Mucosa of descending colon (tissue), 3 donors: ENCODE results near the gene RALA. TPM values are rescaled to one million over a fixed set of nuclear protein-coding genes. Genes with fewer than 3 reads are reported as not detected.
A peak's percentile ranks its signal among the peaks of the same experiment; 100 is the strongest.

Source experiments
- ATAC-seq: fragments of 200-7000 bp; cut with Tn5 transposase; one replicate; pipeline ENCODE4 v1.9.1; 2020; ENCODE audit warnings: mild to moderate bottlenecking, moderate library complexity
- DNase-seq, 3 donors: peaks; one replicate each; pipeline ENCODE4 v3.0.0-alpha.2; 2020
- H3K36me3 ChIP-seq: fragments of 200-600 bp; one replicate; pipeline ENCODE4 v1.8.0; 2021; ENCODE audit warnings: low read depth, mild to moderate bottlenecking
- H3K4me1 ChIP-seq: fragments of 200-600 bp; one replicate; pipeline ENCODE4 v1.8.0; 2021; ENCODE audit warnings: low read depth, mild to moderate bottlenecking
- H3K4me3 ChIP-seq: fragments of 200-600 bp; one replicate; pipeline ENCODE4 v1.8.0; 2021; ENCODE audit warnings: mild to moderate bottlenecking
- H3K9me3 ChIP-seq: fragments of 200-600 bp; one replicate; pipeline ENCODE4 v1.8.0; 2021; ENCODE audit warnings: mild to moderate bottlenecking
- CTCF ChIP-seq: fragments of 200-600 bp; IDR thresholded peaks from one replicate; pipeline ENCODE4 v1.8.0; 2022; ENCODE audit warnings: antibody characterized with exemption, mild to moderate bottlenecking
- intact Hi-C, 2 donors: fragments of 100-400 bp; cut with DNase I in 1 of 2; cut with micrococcal nuclease in 1 of 2; formaldehyde crosslinking; loops; one replicate each; pipeline versions ENCODE4 v1.11.0 to v1.11.1; 2022; cut with DNase I, micrococcal nuclease
- total RNA-seq, 3 donors: library from RNA; stranded (reverse); fragmentation: NEBNext Ultra II Directional in 2 of 3; extraction: Animal tissue kit (Norgen Biotek cat#: 25700) in 2 of 3; gene quantifications; one replicate each; pipeline versions ENCODE4 v1.2.1 to v1.2.4, GENCODE V29; 2021 to 2023
- donor health status: DM: no; HTN: no; CAD: no; lungs with moderate emphysema.
- donor health status: DM: no; HTN: no; CAD: no.
- donor health status: DM: no; HTN: yes; CAD: no.

Gene RALA
- total RNA-seq, 3 donors from 2014 or later, result 35.6 to 52.5 (median 50.3) TPM

GRCh38 chr7:39721919-39722597 lies 98.7 kb downstream of the RALA start:
- no peak overlapping the region for H3K4me3 ChIP-seq
- no peak for DNase-seq
- H3K4me1 ChIP-seq, result peaks cover 7% of the 10 kb centered on the region
- no peaks in the 10 kb centered on the region for H3K36me3 ChIP-seq
- no peak for ATAC-seq
- intact Hi-C loops, result no loop called here
- TF ChIP-seq CTCF, result no peak
- H3K9me3 ChIP-seq, result no peaks in the 10 kb centered on the region

GRCh38 chr7:39727231-39728012 lies 104.0 kb downstream of the RALA start:
- Histone ChIP-seq H3K4me1 (no peaks in the 10 kb centered on the region), H3K4me3 (no peak overlapping the region), H3K36me3 (no peaks in the 10 kb centered on the region), H3K9me3 (no peaks in the 10 kb centered on the region)
- DNase-seq (no peak), ATAC-seq (no peak)
- intact Hi-C loops, result no loop called here
- no peak for TF ChIP-seq CTCF

DNA sequence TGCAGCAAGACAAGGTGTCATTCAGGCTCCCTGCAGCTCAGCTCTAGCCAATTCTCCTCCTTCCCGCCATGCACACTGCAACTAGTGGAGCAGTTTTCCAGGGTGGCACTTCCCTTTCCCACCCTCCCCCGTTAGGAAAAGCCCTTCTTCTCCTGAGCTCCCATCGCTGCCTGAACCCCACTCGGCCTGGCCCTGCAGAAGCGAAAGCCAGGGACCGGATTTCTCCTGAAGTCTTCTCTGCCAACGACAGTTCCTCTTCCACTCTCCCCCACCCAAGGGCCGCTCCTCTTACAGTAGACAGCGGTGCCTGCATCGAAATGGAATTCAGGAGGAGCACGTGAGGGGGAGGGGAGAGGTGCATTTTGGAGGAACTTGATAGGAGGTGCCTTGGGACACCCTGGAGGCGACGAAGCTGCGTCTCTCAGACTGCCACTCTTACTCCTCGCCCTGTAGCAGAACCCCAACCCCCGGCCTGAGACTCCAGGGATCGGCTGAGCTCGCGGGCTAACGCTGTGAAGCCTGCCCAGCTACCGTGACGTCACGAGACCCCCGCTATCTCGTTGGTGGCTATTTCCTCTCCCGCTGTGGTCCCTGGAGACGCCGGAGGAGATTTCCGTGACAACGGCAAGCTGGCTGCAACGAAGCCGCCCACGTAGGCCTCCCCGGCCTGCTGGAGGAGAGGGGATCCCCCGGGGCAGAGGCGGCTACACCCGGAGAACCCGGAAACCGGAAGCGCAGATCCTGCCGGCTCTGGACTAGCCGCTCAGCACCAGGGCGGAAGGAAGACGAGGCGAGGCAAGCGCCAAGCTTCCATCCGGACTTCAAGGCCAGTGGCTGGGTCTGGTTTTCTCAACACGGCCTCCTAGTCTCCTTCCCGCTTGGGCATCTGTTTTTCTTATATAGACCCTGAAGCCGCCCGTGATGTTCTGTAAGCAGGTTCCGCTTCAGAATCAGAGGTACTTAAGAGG lies 109.7 kb downstream of the RALA start:
- H3K36me3 ChIP-seq, result no peaks in the 10 kb centered on the region
- H3K4me1 ChIP-seq, result peaks cover 14% of the 10 kb centered on the region
- no peak for TF ChIP-seq CTCF
- DNase-seq (peak; percentile 93 to 96 (median 94)), ATAC-seq (peak; percentile 95)
- H3K4me3 ChIP-seq, result peak overlapping the region; percentile 13
- no peaks in the 10 kb centered on the region for H3K9me3 ChIP-seq
- intact Hi-C loops, result no loop called here

GRCh38 chr7:39733881-39734632 lies 110.7 kb downstream of the RALA start:
- Histone ChIP-seq H3K9me3 (no peaks in the 10 kb centered on the region), H3K4me3 (peak overlapping the region; percentile 13), H3K36me3 (no peaks in the 10 kb centered on the region), H3K4me1 (peaks cover 14% of the 10 kb centered on the region)
- ATAC-seq, result peak; percentile 41
- peak in 1 of 3 donors; percentile 17 for DNase-seq
- intact Hi-C loops, result no loop called here
- no peak for TF ChIP-seq CTCF

- no peak for DNase-seq
- Histone ChIP-seq H3K9me3 (no peaks in the 10 kb centered on the region), H3K4me1 (peaks cover 14% of the 10 kb centered on the region), H3K36me3 (no peaks in the 10 kb centered on the region), H3K4me3 (no peak overlapping the region)
- no peak for ATAC-seq
- intact Hi-C loops, result no loop called here
- TF ChIP-seq CTCF, result no peak
Measured at GRCh38 chr7:39734633-39735004, 111.2 kb downstream of the RALA start.
